A673 (cell line): Measurements from ENCODE around the gene CNN1. TPM values are rescaled to one million over a fixed set of nuclear protein-coding genes. Genes with fewer than 3 reads are reported as not detected.

ENCODE experiments used
- BruUV-seq: library from RNA; stranded (reverse); fragments of 400-500 nt; replicated peaks from 2 replicates; lab custom pipeline; 2021; lab: Mats Ljungman, UMichigan
- CTCF ChIA-PET: fragments of 300-600 bp; sonication (Branson Sonifier 250); formaldehyde crosslinking; loops from one replicate; lab custom pipeline; 2022; ENCODE audit warnings: antibody characterized with exemption; lab: Charles Lee
- POLR2A ChIA-PET: fragments of 300-600 bp; sonication (Branson Sonifier 250); formaldehyde crosslinking; loops from one replicate; lab custom pipeline; 2022; ENCODE audit warnings: antibody characterized with exemption; ENCODE audit not compliant: low non-redundant PET; lab: Charles Lee
- DNase-seq: peaks from one replicate; pipeline ENCODE4 v3.0.0-alpha.2; 2015; ENCODE audit warnings: low spot score
- H3K27ac ChIP-seq: fragments of 200-600 bp; sonication (generic); 2 replicates; pipeline ENCODE4 v1.5.1; 2016; ENCODE audit warnings: mixed run types, low read depth, mild to moderate bottlenecking, mixed read lengths, antibody characterized with exemption, low read length; ENCODE audit not compliant: poor library complexity, severe bottlenecking
- H3K27me3 ChIP-seq: fragments of 200-600 bp; sonication (generic); replicated peaks from 2 replicates; pipeline ENCODE4 v1.6.1; 2017; ENCODE audit warnings: mixed run types, low read depth, mild to moderate bottlenecking, mixed read lengths, antibody characterized with exemption, low read length; ENCODE audit not compliant: insufficient read depth, poor library complexity
- H3K36me3 ChIP-seq: fragments of 200-600 bp; sonication (generic); 2 replicates; pipeline ENCODE4 v1.6.1; 2016; ENCODE audit warnings: mixed run types, mild to moderate bottlenecking, mixed read lengths, antibody characterized with exemption, low read length; ENCODE audit not compliant: insufficient read depth, poor library complexity, severe bottlenecking
- H3K4me1 ChIP-seq: fragments of 200-600 bp; sonication (generic); 2 replicates; pipeline ENCODE4 v1.6.1; 2017; ENCODE audit warnings: mixed run types, mild to moderate bottlenecking, mixed read lengths, antibody characterized with exemption, low read length; ENCODE audit not compliant: insufficient read depth, poor library complexity, severe bottlenecking
- H3K4me3 ChIP-seq: fragments of 200-600 bp; sonication (generic); 2 replicates; pipeline ENCODE4 v1.5.1; 2016; ENCODE audit warnings: low read depth, mixed run types, mild to moderate bottlenecking, mixed read lengths, low read length; ENCODE audit not compliant: poor library complexity, severe bottlenecking
- H3K9me3 ChIP-seq: fragments of 200-600 bp; sonication (generic); 2 replicates; pipeline ENCODE4 v1.6.1; 2016; ENCODE audit warnings: mixed run types, low read depth, mild to moderate bottlenecking, mixed read lengths, antibody characterized with exemption, low read length; ENCODE audit not compliant: poor library complexity, severe bottlenecking
- CTCF ChIP-seq: fragments of 300-800, 200-600 bp; sonication (generic); conservative IDR thresholded peaks from 2 replicates; pipeline ENCODE4 v1.5.1; 2017; ENCODE audit warnings: low read depth, mild to moderate bottlenecking, antibody characterized with exemption, low read length, moderate library complexity, mixed read lengths
- EZH2 ChIP-seq: fragments of 200-600 bp; sonication (generic); IDR thresholded peaks from 2 replicates; pipeline ENCODE4 v1.6.1; 2017; ENCODE audit warnings: borderline replicate concordance, low read depth, mild to moderate bottlenecking, mixed read lengths, antibody characterized with exemption, low read length; ENCODE audit not compliant: poor library complexity, severe bottlenecking
- intact Hi-C: fragments of 100-400 bp; cut with micrococcal nuclease; formaldehyde crosslinking; loops from one replicate; pipeline ENCODE4 v1.10.0; 2022; ENCODE audit not compliant: unreplicated experiment
- total RNA-seq: library from RNA; stranded (reverse); gene quantifications from 2 replicates; pipeline ENCODE4 v1.2.3, GENCODE V29; 2021

CNN1 gene
- total RNA-seq, 1 experiment from 2014 or later, result 0.60 TPM

- POLR2A ChIA-PET, result no interaction called here
- intact Hi-C loops, result no loop called here
- no peak for TF ChIP-seq CTCF
- TF ChIP-seq EZH2, result no peak
- CTCF ChIA-PET, result no interaction called here
- DNase-seq, result no peak
- peaks cover 21% of the 10 kb centered on the region for H3K36me3 ChIP-seq
- no peak overlapping the region for H3K4me3 ChIP-seq
- H3K4me1 ChIP-seq, result peaks cover 6% of the 10 kb centered on the region
- no peaks in the 10 kb centered on the region for H3K9me3 ChIP-seq
- no peak overlapping the region for H3K27ac ChIP-seq
- BruUV-seq, result no TSS peak
- H3K27me3 ChIP-seq, result no peaks in the 10 kb centered on the region
Measured at GRCh38 chr19:11554160-11554559, 15.5 kb downstream of the CNN1 start.

- POLR2A ChIA-PET, result no interaction called here
- peaks cover 10% of the 10 kb centered on the region for H3K4me1 ChIP-seq
- no TSS peak for BruUV-seq
- CTCF ChIA-PET, result no interaction called here
- intact Hi-C loops, result no loop called here
- H3K27me3 ChIP-seq, result no peaks in the 10 kb centered on the region
- no peaks in the 10 kb centered on the region for H3K9me3 ChIP-seq
- no peak overlapping the region for H3K4me3 ChIP-seq
- H3K36me3 ChIP-seq, result peaks cover 21% of the 10 kb centered on the region
- no peak for DNase-seq
- no peak overlapping the region for H3K27ac ChIP-seq
- TF ChIP-seq EZH2 (no peak), CTCF (no peak)
Measured at GRCh38 chr19:11555246-11555645, 16.6 kb downstream of the CNN1 start.

GRCh38 chr19:11556634-11557420, 18.2 kb downstream of the CNN1 start:
- Histone ChIP-seq H3K9me3 (no peaks in the 10 kb centered on the region), H3K27ac (no peak overlapping the region), H3K36me3 (peaks cover 21% of the 10 kb centered on the region), H3K27me3 (no peaks in the 10 kb centered on the region), H3K4me1 (peaks cover 13% of the 10 kb centered on the region), H3K4me3 (no peak overlapping the region)
- intact Hi-C loops, result no loop called here
- no TSS peak for BruUV-seq
- ChIA-PET CTCF (interaction anchor here (0.7 kb wide), 1 partner anchor 235 kb away, joined by 5 read pairs; no protein-coding TSS in a partner anchor), POLR2A (no interaction called here)
- no peak for DNase-seq
- no peak for TF ChIP-seq EZH2
